ENCODE data around the gene KITLG. TPM values are rescaled to one million over a fixed set of nuclear protein-coding genes. Genes with fewer than 3 reads are reported as not detected.

Gene KITLG
- polyA plus RNA-seq, 1 donor (not counting 4 experiments of a cell fraction or from before 2014, with no cell fraction given), result 21.2 TPM

DNA sequence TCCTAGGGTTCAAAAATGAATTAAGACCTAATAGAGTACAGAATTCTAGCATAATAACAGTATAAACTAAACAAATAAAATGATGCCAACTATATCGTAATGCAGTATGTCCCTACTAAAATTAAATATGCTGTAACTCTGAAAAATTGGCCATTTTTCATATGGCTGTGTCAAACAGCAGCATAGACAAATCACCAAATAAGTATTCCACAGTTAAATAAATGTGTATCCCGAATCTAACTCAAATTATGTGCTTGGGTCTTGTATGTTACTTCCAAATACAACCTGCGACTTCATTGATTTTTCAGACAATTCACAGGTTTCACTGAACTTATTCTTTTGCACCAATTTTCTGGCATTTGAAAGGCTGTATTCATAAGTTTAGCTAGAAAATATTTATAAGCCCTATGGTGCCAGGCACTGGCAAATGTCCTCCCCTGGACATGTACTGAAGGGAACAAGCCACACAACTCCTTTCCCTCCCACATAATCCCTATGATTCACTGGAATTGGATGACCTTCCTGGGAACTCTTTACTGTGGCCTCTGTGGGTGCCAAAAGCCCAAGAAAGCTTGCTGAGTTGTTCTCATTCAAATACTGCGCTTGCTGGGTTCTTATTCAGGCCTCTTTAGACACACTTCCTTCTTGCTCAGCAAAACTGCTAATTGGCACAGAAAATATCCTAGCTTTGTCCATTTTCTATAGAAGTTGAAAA, 108.8 kb downstream of the KITLG start:
- TF ChIP-seq, protein P1, sequence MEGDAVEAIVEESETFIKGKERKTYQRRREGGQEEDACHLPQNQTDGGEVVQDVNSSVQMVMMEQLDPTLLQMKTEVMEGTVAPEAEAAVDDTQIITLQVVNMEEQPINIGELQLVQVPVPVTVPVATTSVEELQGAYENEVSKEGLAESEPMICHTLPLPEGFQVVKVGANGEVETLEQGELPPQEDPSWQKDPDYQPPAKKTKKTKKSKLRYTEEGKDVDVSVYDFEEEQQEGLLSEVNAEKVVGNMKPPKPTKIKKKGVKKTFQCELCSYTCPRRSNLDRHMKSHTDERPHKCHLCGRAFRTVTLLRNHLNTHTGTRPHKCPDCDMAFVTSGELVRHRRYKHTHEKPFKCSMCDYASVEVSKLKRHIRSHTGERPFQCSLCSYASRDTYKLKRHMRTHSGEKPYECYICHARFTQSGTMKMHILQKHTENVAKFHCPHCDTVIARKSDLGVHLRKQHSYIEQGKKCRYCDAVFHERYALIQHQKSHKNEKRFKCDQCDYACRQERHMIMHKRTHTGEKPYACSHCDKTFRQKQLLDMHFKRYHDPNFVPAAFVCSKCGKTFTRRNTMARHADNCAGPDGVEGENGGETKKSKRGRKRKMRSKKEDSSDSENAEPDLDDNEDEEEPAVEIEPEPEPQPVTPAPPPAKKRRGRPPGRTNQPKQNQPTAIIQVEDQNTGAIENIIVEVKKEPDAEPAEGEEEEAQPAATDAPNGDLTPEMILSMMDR (optimal IDR thresholded peaks at IDR 0.05 in 1 of 3, IDR thresholded peaks at IDR 0.05 in 1 of 3, conservative IDR thresholded peaks at IDR 0.05 in 1 of 3; ENCODE audit: extremely low read depth in 1 of 3, insufficient read depth in 2 of 3, low read length in 3 of 3), result no peak
- TF ChIP-seq EZH2 (IDR thresholded peaks at IDR 0.05; ENCODE audit: low read length), result no peak
- no peaks in the 10 kb centered on the region for H3K79me2 ChIP-seq (ENCODE audit: control insufficient read depth, insufficient read depth, low read length)
- dilution Hi-C loops (cut with MboI; ENCODE audit: extremely low pct_ligation_motif_present, low sequenced_read_pairs), result no loop called here
- H4K20me1 ChIP-seq (ENCODE audit: control insufficient read depth, extremely low read depth, insufficient read depth, low read length), result no peaks in the 10 kb centered on the region
- no peak overlapping the region for H3K9ac ChIP-seq (ENCODE audit: control insufficient read depth, extremely low read depth, insufficient read depth, low read length)
- no peak overlapping the region for H3K4me3 ChIP-seq (ENCODE audit: control insufficient read depth in 2 of 3, extremely low read depth in 1 of 3, insufficient read depth in 2 of 3, low read depth in 1 of 3, low read length in 3 of 3)
- no peaks in the 10 kb centered on the region for H3K36me3 ChIP-seq (ENCODE audit: control insufficient read depth in 2 of 2, extremely low read depth in 1 of 2, insufficient read depth in 2 of 2, low read length in 2 of 2)
- H2AFZ ChIP-seq (ENCODE audit: control insufficient read depth, low read length), result no peak overlapping the region
- H3K9me3 ChIP-seq (ENCODE audit: control insufficient read depth, low read depth, low read length), result no peaks in the 10 kb centered on the region
- H3K9me1 ChIP-seq (ENCODE audit: control insufficient read depth, extremely low read depth, insufficient read depth, low read length), result no peaks in the 10 kb centered on the region
- no peak overlapping the region for H3K27ac ChIP-seq (ENCODE audit: control insufficient read depth, insufficient read depth, low read length)
- FAIRE-seq (no peak), DNase-seq (ENCODE audit: low read depth, low spot score) (no peak)
- no peak overlapping the region for H3K4me2 ChIP-seq (ENCODE audit: control insufficient read depth, extremely low read depth, insufficient read depth, low read depth, low read length)
- H3K27me3 ChIP-seq (ENCODE audit: control insufficient read depth, extremely low read depth, insufficient read depth, low read length), result no peaks in the 10 kb centered on the region
- peaks cover 3% of the 10 kb centered on the region for H3K4me1 ChIP-seq (ENCODE audit: control insufficient read depth, extremely low read depth, insufficient read depth, low read length)

DNA sequence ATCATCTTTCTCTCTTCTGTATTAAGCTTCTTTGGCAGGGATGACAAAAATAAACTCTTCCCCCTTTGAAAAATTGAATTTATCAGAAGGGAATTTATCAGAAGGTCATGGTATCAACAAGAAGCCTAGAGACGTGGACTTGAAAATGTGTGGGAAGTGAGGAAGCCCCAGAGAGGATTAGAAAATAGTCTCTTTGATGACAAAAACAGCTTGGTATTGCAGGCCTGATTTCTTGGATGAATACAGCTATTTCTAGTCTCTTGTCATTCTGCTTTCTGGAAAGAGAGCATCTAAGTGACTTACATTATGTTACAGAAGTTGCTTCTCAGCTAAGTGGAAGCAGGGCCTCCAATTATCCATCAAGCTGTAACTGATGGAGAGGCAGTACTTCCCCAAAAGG, 111.1 kb downstream of the KITLG start:
- dilution Hi-C loops (cut with MboI; ENCODE audit: extremely low pct_ligation_motif_present, low sequenced_read_pairs), result no loop called here
- H3K79me2 ChIP-seq (ENCODE audit: control insufficient read depth, insufficient read depth, low read length), result no peaks in the 10 kb centered on the region
- no peaks in the 10 kb centered on the region for H4K20me1 ChIP-seq (ENCODE audit: control insufficient read depth, extremely low read depth, insufficient read depth, low read length)
- FAIRE-seq (no peak), DNase-seq (ENCODE audit: low read depth, low spot score) (no peak)
- H3K36me3 ChIP-seq (ENCODE audit: control insufficient read depth in 2 of 2, extremely low read depth in 1 of 2, insufficient read depth in 2 of 2, low read length in 2 of 2), result no peaks in the 10 kb centered on the region
- no peaks in the 10 kb centered on the region for H3K27me3 ChIP-seq (ENCODE audit: control insufficient read depth, extremely low read depth, insufficient read depth, low read length)
- no peak for TF ChIP-seq EZH2 (IDR thresholded peaks at IDR 0.05; ENCODE audit: low read length)
- TF ChIP-seq, protein P1 (optimal IDR thresholded peaks at IDR 0.05 in 1 of 3, IDR thresholded peaks at IDR 0.05 in 1 of 3, conservative IDR thresholded peaks at IDR 0.05 in 1 of 3; ENCODE audit: extremely low read depth in 1 of 3, insufficient read depth in 2 of 3, low read length in 3 of 3), result no peak
- H2AFZ ChIP-seq (ENCODE audit: control insufficient read depth, low read length), result no peak overlapping the region
- H3K9me3 ChIP-seq (ENCODE audit: control insufficient read depth, low read depth, low read length), result no peaks in the 10 kb centered on the region
- no peak overlapping the region for H3K27ac ChIP-seq (ENCODE audit: control insufficient read depth, insufficient read depth, low read length)
- H3K4me1 ChIP-seq (ENCODE audit: control insufficient read depth, extremely low read depth, insufficient read depth, low read length), result peaks cover 3% of the 10 kb centered on the region
- H3K9ac ChIP-seq (ENCODE audit: control insufficient read depth, extremely low read depth, insufficient read depth, low read length), result no peak overlapping the region
- no peak overlapping the region for H3K4me2 ChIP-seq (ENCODE audit: control insufficient read depth, extremely low read depth, insufficient read depth, low read depth, low read length)
- H3K4me3 ChIP-seq (ENCODE audit: control insufficient read depth in 2 of 3, extremely low read depth in 1 of 3, insufficient read depth in 2 of 3, low read depth in 1 of 3, low read length in 3 of 3), result no peak overlapping the region
- no peaks in the 10 kb centered on the region for H3K9me1 ChIP-seq (ENCODE audit: control insufficient read depth, extremely low read depth, insufficient read depth, low read length)

Measured in keratinocyte (primary cell).